Transverse colon (tissue), 4 donors: Measurements from ENCODE around the gene ARID4B. TPM values are rescaled to one million over a fixed set of nuclear protein-coding genes. Genes with fewer than 3 reads are reported as not detected.

Experiments used
- DNase-seq: peaks from one replicate; pipeline ENCODE4 v3.0.0-alpha.2; 2019
- H3K27ac ChIP-seq, 4 donors: fragments of 200-600 bp; sonication (generic); 2 replicates each; pipeline ENCODE4 v1.5.1; 2016 to 2018; ENCODE audit warnings: inconsistent platforms in 4 of 4
- H3K27me3 ChIP-seq: fragments of 200-600 bp; sonication (generic); 2 replicates; pipeline ENCODE4 v1.5.1; 2017; ENCODE audit warnings: inconsistent platforms
- H3K36me3 ChIP-seq, 4 donors: fragments of 200-600 bp; sonication (generic); 2 replicates each; pipeline ENCODE4 v1.5.1; 2017 to 2019; ENCODE audit warnings: inconsistent platforms in 4 of 4
- H3K4me1 ChIP-seq, 4 donors: fragments of 200-600 bp; sonication (generic); 2 replicates each; pipeline ENCODE4 v1.5.1; 2017 to 2020; ENCODE audit warnings: inconsistent platforms in 4 of 4
- H3K4me3 ChIP-seq, 4 donors: fragments of 200-600 bp; sonication (generic); 1 replicate in 1 of 4; 2 replicates in 3 of 4; pipeline versions ENCODE4 v1.5.1 to v1.6.1; 2017 to 2019; ENCODE audit warnings: inconsistent platforms in 4 of 4
- H3K9me3 ChIP-seq, 2 donors: fragments of 200-600 bp; sonication (generic); 2 replicates each; pipeline ENCODE4 v1.5.1; 2017 to 2019; ENCODE audit warnings: inconsistent platforms in 2 of 2
- CTCF ChIP-seq, 5 experiments: fragments of 200-600 bp in 3 of 5; fragments of 450-650 bp in 2 of 5; sonication (generic) in 3 of 5; IDR thresholded peaks; 1 replicate in 2 of 5; 2 replicates in 3 of 5; pipeline ENCODE4 v1.5.1; 2016 to 2017; ENCODE audit warnings: antibody characterized with exemption in 5 of 5, inconsistent platforms in 3 of 5, mild to moderate bottlenecking in 2 of 5, moderate library complexity in 1 of 5
- EP300 ChIP-seq: sonication (generic); formaldehyde crosslinking; IDR thresholded peaks from one replicate; pipeline ENCODE4 v1.6.1; 2017; ENCODE audit warnings: antibody characterized with exemption, low read depth
- POLR2A ChIP-seq: fragments of 450-650 bp; IDR thresholded peaks from one replicate; pipeline ENCODE4 v1.6.1; 2016; ENCODE audit warnings: antibody characterized with exemption, mild to moderate bottlenecking, moderate library complexity
- POLR2AphosphoS5 ChIP-seq, 3 donors: sonication (generic); formaldehyde crosslinking; IDR thresholded peaks; one replicate each; pipeline ENCODE4 v1.6.1; 2016; ENCODE audit warnings: antibody characterized with exemption in 3 of 3
- WGBS, 2 donors: methylation state at CpG; one replicate each; pipeline ENCODE4 v1.1.5; 2018; ENCODE audit warnings: low coverage in 1 of 2; 5-methylcytosine and 5-hydroxymethylcytosine counted together
- in situ Hi-C, 4 donors: fragments of 200-750 bp; cut with MboI; loops; one replicate each; pipeline versions ENCODE4 v1.15.0 to v1.15.1; 2017; ENCODE audit warnings: low sequenced_read_pairs in 3 of 4, low pct_ligation_motif_present in 1 of 4, low pct_unique_long_range_greater_than_20kb in 1 of 4
- intact Hi-C: fragments of 100-400 bp; cut with DNase I; formaldehyde crosslinking; loops from one replicate; pipeline ENCODE4 v1.15.1; 2023; ENCODE audit warnings: low total_unique reads
- total RNA-seq, 4 donors: library from RNA; depleted of rRNA; stranded (reverse); fragments of >200 nt; gene quantifications; one replicate each; pipeline ENCODE4 v1.1.0, GENCODE V29; 2016

Gene ARID4B
- total RNA-seq, 4 donors from 2014 or later: 9.2 to 52.0 (median 34.0) TPM

- no peak for DNase-seq
- in situ Hi-C loops (no loop called here), intact Hi-C loops (no loop called here)
- H3K36me3 ChIP-seq: no peaks in the 10 kb centered on the region
- no peak for TF ChIP-seq CTCF (IDR thresholded peaks at IDR 0.05)
- no peak for TF ChIP-seq POLR2AphosphoS5 (IDR thresholded peaks at IDR 0.05)
- TF ChIP-seq POLR2A: no peak
- TF ChIP-seq EP300: no peak
- H3K4me1 ChIP-seq: peaks cover 3 to 42% (median 11%) of the 10 kb centered on the region in 4 donors
- H3K9me3 ChIP-seq: no peaks in the 10 kb centered on the region
- WGBS, 2 donors: 70 to 93% methylated on average over 1 of the region's 1 CpG
- H3K4me3 ChIP-seq: no peak overlapping the region
- no peaks in the 10 kb centered on the region for H3K27me3 ChIP-seq
- H3K27ac ChIP-seq: no peak overlapping the region
Measured at GRCh38 chr1:235278233-235278914, 49.6 kb downstream of the ARID4B start.

- no peak for DNase-seq
- TF ChIP-seq EP300: no peak
- TF ChIP-seq CTCF (IDR thresholded peaks at IDR 0.05): no peak
- TF ChIP-seq POLR2AphosphoS5 (IDR thresholded peaks at IDR 0.05): no peak
- no peak for TF ChIP-seq POLR2A
- no peaks in the 10 kb centered on the region for H3K9me3 ChIP-seq
- no peaks in the 10 kb centered on the region for H3K36me3 ChIP-seq
- H3K4me3 ChIP-seq: no peak overlapping the region
- in situ Hi-C loops (no loop called here), intact Hi-C loops (no loop called here)
- H3K27ac ChIP-seq: no peak overlapping the region
- H3K4me1 ChIP-seq: peaks cover 3 to 45% (median 11%) of the 10 kb centered on the region in 4 donors
- H3K27me3 ChIP-seq: no peaks in the 10 kb centered on the region
Measured at GRCh38 chr1:235277709-235278108, 50.3 kb downstream of the ARID4B start.

GRCh38 chr1:235275836-235276235, 52.1 kb downstream of the ARID4B start:
- Histone ChIP-seq H3K27ac (no peak overlapping the region), H3K27me3 (no peaks in the 10 kb centered on the region), H3K4me3 (no peak overlapping the region), H3K4me1 (peaks cover 3 to 53% (median 16%) of the 10 kb centered on the region in 4 donors), H3K9me3 (no peaks in the 10 kb centered on the region), H3K36me3 (no peaks in the 10 kb centered on the region)
- WGBS, 2 donors: 87 to 89% methylated on average over 6 of the region's 6 CpGs
- in situ Hi-C loops: no loop called here
- no peak for DNase-seq
- TF ChIP-seq POLR2AphosphoS5 (IDR thresholded peaks at IDR 0.05) (no peak), CTCF (IDR thresholded peaks at IDR 0.05) (no peak), EP300 (no peak), POLR2A (no peak)
- intact Hi-C loops: no loop called here

GRCh38 chr1:235275223-235275622, 52.8 kb downstream of the ARID4B start:
- TF ChIP-seq CTCF (IDR thresholded peaks at IDR 0.05): no peak
- TF ChIP-seq POLR2A: no peak
- no peak for TF ChIP-seq POLR2AphosphoS5 (IDR thresholded peaks at IDR 0.05)
- TF ChIP-seq EP300: no peak
- no peak for DNase-seq
- intact Hi-C loops (no loop called here), in situ Hi-C loops (no loop called here)
- Histone ChIP-seq H3K9me3 (no peaks in the 10 kb centered on the region), H3K4me1 (peaks cover 6 to 56% (median 20%) of the 10 kb centered on the region in 4 donors), H3K4me3 (no peak overlapping the region), H3K27ac (no peak overlapping the region), H3K27me3 (no peaks in the 10 kb centered on the region), H3K36me3 (no peaks in the 10 kb centered on the region)
- 61 to 92% methylated on average over 2 to 3 of the region's 3 CpGs for WGBS, 2 donors
